ENCODE results near the gene C11orf86. TPM values are rescaled to one million over a fixed set of nuclear protein-coding genes. Genes with fewer than 3 reads are reported as not detected.

C11orf86 gene
- total and polyA plus RNA-seq, 10 of the 15 experiments (the other 5 are each of a cell fraction or from before 2014, with no cell fraction given), result not detected

DNA sequence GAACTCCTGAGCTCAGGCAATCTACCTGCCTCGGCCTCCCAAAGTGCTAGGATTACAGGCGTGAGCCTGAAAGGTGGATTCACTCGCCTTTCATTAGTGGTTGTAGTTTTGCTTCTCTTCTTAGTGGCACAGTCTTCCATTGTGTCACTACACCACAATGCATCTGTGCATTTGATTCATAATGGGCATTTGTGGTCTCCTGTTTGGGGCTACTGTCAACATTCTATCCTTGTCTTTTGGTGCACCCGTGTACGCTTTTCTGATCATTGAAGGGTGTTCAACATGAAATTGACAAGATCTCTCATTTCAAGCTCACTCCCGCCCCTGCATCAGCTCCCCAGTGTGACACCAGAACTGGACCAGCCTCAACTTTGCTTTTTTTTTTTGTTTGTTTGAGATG is 45.8 kb downstream of the C11orf86 start:
- no peak overlapping the region for H2AFZ ChIP-seq (ENCODE audit: control insufficient read depth, low read depth, low read length)
- H3K36me3 ChIP-seq (ENCODE audit: control insufficient read depth in 2 of 2, insufficient read depth in 2 of 2, low read length in 1 of 2), result no peaks in the 10 kb centered on the region
- H3K79me2 ChIP-seq (ENCODE audit: control insufficient read depth, insufficient read depth, low read length), result no peaks in the 10 kb centered on the region
- SMC1A ChIA-PET (ENCODE audit: uncharacterized antibody, unreplicated experiment), result no interaction called here
- no peak overlapping the region for H3K9ac ChIP-seq (ENCODE audit: control insufficient read depth, insufficient read depth, low read length)
- intact Hi-C loops (cut with micrococcal nuclease; ENCODE audit: unreplicated experiment), result no loop called here
- BruUV-seq (replicated peaks), result no TSS peak
- no peak for DNase-seq (ENCODE audit: low read depth, low spot score)
- 0% methylated on average over 6 of the region's 6 CpGs for WGBS (ENCODE audit: insufficient coverage, insufficient replicate concordance, low lambda C conversion rate, missing lambda C conversion rate)
- peaks cover 15% of the 10 kb centered on the region for H3K4me1 ChIP-seq (ENCODE audit: control insufficient read depth, insufficient read depth, low read length)
- no peaks in the 10 kb centered on the region for H4K20me1 ChIP-seq (ENCODE audit: control insufficient read depth, insufficient read depth)
- peak; percentile 18 for FAIRE-seq
- H3K9me3 ChIP-seq (replicated peaks; ENCODE audit: control insufficient read depth, insufficient read depth, low read length), result no peaks in the 10 kb centered on the region; the same call in 2 of the 3 replicates
- in situ Hi-C loops (cut with MboI), result no loop called here
- H3K4me3 ChIP-seq, result no peak overlapping the region
- POLR2A ChIA-PET, result interaction anchor here (0.6 to 0.7 kb wide), 2 partner anchors 26 to 270 kb away, joined by 3 to 6 read pairs; no protein-coding TSS in a partner anchor
- H3K4me2 ChIP-seq (ENCODE audit: control insufficient read depth, insufficient read depth), result no peak overlapping the region
- CTCF ChIA-PET, result interaction anchor here (1.1 to 1.8 kb wide), 3 partner anchors 14 to 33 kb away, joined by 3 to 6 read pairs (median 3); no protein-coding TSS in a partner anchor
- H3K27ac ChIP-seq (ENCODE audit: control insufficient read depth, insufficient read depth), result no peak overlapping the region
- H3K27me3 ChIP-seq (replicated peaks in 1 of 2; ENCODE audit: control insufficient read depth in 2 of 2, insufficient read depth in 2 of 2, low read length in 1 of 2), result peaks cover 0 to 8% of the 10 kb centered on the region in 2 experiments; a peak in 3 of 4 replicates
- RAD21 ChIA-PET (ENCODE audit: unreplicated experiment), result no interaction called here
- ATAC-seq, result peak; percentile 71
- TF ChIP-seq, protein P1, sequence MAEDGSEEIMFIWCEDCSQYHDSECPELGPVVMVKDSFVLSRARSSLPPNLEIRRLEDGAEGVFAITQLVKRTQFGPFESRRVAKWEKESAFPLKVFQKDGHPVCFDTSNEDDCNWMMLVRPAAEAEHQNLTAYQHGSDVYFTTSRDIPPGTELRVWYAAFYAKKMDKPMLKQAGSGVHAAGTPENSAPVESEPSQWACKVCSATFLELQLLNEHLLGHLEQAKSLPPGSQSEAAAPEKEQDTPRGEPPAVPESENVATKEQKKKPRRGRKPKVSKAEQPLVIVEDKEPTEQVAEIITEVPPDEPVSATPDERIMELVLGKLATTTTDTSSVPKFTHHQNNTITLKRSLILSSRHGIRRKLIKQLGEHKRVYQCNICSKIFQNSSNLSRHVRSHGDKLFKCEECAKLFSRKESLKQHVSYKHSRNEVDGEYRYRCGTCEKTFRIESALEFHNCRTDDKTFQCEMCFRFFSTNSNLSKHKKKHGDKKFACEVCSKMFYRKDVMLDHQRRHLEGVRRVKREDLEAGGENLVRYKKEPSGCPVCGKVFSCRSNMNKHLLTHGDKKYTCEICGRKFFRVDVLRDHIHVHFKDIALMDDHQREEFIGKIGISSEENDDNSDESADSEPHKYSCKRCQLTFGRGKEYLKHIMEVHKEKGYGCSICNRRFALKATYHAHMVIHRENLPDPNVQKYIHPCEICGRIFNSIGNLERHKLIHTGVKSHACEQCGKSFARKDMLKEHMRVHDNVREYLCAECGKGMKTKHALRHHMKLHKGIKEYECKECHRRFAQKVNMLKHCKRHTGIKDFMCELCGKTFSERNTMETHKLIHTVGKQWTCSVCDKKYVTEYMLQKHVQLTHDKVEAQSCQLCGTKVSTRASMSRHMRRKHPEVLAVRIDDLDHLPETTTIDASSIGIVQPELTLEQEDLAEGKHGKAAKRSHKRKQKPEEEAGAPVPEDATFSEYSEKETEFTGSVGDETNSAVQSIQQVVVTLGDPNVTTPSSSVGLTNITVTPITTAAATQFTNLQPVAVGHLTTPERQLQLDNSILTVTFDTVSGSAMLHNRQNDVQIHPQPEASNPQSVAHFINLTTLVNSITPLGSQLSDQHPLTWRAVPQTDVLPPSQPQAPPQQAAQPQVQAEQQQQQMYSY (CRISPR knock-in tag; IDR thresholded peaks at IDR 0.05), result no peak
- TF ChIP-seq SUPT20H (IDR thresholded peaks at IDR 0.05; ENCODE audit: borderline replicate concordance, control insufficient read depth, low read depth, low read length) (no peak), PAX5 (IDR thresholded peaks at IDR 0.05; ENCODE audit: borderline replicate concordance, low read depth, low read length) (peak; percentile 43; the same call in 1 of the 2 replicates), BCL11A (IDR thresholded peaks at IDR 0.05; ENCODE audit: low read depth, low read length) (peak; percentile 82), PML (IDR thresholded peaks at IDR 0.05; ENCODE audit: low read length) (no peak), SRF (IDR thresholded peaks at IDR 0.05; ENCODE audit: low read depth in 2 of 2, low read length in 2 of 2) (0 out of 4 replicates have a peak, but pooled peaks of 1 of the 2 experiments have one; percentile 9), USF1 (IDR thresholded peaks at IDR 0.05; ENCODE audit: borderline replicate concordance, extremely low read length, insufficient read depth, low read depth, low read length) (no peak), POLR2AphosphoS2 (IDR thresholded peaks at IDR 0.05; ENCODE audit: low read depth, low read length) (no peak), JUNB (IDR thresholded peaks at IDR 0.05) (peak; percentile 75), CREM (IDR thresholded peaks at IDR 0.05; ENCODE audit: low read depth) (peak; percentile 40; the same call in 1 of the 2 replicates)
- TF ChIP-seq, protein P2, sequence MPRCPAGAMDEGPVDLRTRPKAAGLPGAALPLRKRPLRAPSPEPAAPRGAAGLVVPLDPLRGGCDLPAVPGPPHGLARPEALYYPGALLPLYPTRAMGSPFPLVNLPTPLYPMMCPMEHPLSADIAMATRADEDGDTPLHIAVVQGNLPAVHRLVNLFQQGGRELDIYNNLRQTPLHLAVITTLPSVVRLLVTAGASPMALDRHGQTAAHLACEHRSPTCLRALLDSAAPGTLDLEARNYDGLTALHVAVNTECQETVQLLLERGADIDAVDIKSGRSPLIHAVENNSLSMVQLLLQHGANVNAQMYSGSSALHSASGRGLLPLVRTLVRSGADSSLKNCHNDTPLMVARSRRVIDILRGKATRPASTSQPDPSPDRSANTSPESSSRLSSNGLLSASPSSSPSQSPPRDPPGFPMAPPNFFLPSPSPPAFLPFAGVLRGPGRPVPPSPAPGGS (IDR thresholded peaks at IDR 0.05; ENCODE audit: borderline replicate concordance, insufficient read depth, low read depth, low read length, poor library complexity, severe bottlenecking), result peak; percentile 26
- TF ChIP-seq, protein P3, sequence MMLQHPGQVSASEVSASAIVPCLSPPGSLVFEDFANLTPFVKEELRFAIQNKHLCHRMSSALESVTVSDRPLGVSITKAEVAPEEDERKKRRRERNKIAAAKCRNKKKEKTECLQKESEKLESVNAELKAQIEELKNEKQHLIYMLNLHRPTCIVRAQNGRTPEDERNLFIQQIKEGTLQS (IDR thresholded peaks at IDR 0.05; ENCODE audit: borderline replicate concordance, extremely low read depth, low read depth, low read length), result no peak
- TF ChIP-seq, protein P4, sequence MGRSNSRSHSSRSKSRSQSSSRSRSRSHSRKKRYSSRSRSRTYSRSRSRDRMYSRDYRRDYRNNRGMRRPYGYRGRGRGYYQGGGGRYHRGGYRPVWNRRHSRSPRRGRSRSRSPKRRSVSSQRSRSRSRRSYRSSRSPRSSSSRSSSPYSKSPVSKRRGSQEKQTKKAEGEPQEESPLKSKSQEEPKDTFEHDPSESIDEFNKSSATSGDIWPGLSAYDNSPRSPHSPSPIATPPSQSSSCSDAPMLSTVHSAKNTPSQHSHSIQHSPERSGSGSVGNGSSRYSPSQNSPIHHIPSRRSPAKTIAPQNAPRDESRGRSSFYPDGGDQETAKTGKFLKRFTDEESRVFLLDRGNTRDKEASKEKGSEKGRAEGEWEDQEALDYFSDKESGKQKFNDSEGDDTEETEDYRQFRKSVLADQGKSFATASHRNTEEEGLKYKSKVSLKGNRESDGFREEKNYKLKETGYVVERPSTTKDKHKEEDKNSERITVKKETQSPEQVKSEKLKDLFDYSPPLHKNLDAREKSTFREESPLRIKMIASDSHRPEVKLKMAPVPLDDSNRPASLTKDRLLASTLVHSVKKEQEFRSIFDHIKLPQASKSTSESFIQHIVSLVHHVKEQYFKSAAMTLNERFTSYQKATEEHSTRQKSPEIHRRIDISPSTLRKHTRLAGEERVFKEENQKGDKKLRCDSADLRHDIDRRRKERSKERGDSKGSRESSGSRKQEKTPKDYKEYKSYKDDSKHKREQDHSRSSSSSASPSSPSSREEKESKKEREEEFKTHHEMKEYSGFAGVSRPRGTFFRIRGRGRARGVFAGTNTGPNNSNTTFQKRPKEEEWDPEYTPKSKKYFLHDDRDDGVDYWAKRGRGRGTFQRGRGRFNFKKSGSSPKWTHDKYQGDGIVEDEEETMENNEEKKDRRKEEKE (IDR thresholded peaks at IDR 0.05), result no peak
